SW480 (cell line): ENCODE results near the gene CEP70.
A peak's percentile ranks its signal among the peaks of the same experiment; 100 is the strongest.
"Not testable (repeated sequence)": the region's sequence is repeated elsewhere in the genome, so short reads cannot be mapped to it uniquely, and the experiment has no call there.

Experiments
- DNase-seq: peaks from one replicate; pipeline ENCODE4 v3.0.0-alpha.2; 2016; ENCODE audit warnings: low spot score

The CEP70 gene

DNA sequence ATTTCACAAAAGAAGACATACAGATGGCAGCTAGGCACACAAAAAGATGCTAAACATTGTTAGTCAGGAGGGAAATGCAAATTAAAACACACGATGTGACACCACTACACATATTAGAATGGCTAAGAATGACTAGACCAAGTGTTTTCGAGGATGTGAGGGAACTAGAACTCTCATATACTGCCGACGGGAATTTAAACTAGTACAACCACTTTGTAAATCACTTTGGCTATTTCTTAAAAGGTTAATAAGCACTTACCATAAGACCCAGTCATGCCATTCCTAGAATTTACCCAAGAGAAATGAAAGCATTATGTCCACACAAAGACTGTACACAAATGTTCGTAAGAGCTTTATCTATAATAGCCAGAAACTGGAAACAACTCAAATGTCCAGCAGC, 5.6 kb downstream of the CEP70 start:
- no peak for DNase-seq

DNA sequence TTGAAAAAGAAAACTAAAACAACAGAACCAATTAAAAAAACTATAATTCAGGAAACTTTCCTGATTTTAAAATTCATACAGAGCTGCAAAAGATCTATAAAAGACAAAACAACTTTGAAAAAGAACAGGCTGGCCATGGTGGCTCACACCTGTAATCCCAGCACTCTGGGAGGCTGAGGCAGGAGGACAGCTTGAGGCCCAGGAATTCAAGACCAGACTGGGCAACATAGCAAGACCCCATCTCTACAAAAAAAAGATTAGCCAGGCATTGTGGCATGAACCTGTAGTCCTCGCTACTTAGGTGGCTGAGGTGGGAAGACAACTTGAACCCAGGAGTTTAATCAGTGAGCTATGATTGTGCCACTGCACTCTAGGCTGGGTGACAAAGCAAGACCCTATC, 6.7 kb downstream of the CEP70 start:
- no peak for DNase-seq

DNA sequence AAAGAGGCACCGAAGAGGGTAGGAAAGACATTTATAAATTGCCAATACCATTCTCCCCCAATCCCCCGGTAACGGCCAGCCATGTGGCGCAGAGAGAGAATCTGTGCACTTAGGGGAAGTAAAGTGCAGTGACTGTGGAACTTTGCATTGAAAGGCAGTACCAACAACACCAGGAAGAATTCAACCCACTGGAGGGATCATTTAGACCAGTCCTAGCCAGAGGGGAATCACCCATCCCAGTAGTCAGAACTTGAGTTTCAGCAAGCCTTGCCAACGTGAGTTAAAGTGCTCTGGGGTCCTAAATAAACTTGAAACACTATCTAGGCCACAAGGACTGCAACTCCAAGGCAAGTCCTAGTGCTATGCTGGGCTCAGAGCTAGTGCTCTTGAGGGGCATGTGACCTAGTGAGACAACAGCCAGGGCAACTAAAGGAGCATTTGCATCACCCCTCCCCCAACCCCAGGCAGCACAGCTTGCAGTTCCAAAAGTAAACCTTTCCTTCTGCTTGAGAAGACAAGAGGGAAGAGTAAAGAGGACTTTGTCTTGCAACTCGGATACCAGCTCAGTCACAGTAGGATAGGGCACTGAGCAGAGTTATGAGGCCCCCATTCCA, 15.0 kb downstream of the CEP70 start:
- no peak for DNase-seq

DNA sequence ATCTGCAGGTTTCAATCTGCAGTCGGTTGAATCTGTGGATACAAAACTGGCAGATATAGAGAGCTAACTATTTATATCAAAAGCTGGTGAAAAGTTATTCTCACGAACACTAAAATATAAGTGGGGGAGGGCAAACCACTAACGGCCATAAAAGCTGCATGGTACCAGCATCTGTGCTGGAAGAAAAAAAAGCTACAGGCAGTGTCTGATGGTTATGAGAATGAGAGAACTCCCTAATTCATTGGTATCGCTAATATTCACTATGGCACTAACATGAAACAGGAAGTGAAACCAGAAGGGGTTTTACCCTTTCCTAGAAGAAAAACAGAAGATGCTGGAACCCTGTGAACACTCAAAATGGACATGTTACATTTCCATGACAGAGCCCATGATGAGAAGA, 15.9 kb downstream of the CEP70 start:
- no peak for DNase-seq

DNA sequence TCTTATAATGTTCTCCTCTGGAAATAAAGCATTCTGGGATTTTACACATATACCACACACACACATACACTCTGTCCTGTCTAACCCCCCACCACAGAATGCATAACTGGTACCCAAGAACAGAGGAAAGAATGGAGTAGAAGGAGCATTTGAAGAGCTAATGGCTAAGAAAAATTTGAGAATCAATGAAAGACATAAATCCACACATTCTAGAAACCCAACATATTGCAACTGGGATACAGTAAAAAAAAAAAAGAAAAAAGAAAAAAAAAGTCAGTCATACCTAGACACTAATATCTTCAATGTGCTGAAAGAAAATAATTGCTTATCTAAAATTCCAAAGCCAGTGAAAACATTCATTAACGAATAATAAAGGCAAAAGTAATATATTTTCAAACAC, 20.9 kb downstream of the CEP70 start:
- no peak for DNase-seq

DNA sequence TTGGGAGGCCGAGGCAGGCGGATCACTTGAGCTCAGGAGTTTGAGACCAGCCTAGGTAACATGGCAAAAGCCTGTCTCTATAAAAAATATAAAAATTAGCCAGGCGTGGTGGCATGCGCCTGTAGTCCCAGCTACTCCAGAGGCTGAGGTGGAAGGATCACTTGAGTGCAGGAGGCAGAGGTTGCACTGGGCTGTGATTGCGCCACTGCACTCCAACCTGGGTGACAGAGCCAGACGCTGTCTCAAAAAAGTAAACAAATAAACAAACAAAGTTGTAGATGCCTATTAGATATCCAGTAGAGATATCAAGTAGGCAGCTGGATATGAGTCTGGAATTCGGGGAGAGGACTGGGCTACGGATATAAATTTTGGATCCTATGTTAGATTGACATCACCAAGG, 24.4 kb downstream of the CEP70 start:
- not testable (repeated sequence) for DNase-seq

DNA sequence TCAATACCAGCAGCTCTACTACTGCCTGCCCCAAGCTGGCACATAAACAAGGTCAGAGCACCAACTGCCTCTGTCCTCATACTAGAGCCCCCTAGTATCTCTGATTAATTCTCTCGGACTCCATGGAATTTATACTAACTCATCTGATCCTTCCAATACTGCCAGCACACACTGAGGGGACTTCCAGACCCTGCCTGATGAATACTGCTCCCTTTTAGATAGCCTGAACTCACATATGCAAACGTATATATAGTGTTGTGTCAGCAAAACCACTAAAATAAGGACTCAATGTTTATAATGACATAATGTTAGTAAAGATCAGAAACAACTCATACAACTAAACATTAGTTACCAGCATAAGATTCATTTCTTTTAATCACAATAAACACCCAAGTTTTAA, 25.0 kb downstream of the CEP70 start:
- DNase-seq: no peak

DNA sequence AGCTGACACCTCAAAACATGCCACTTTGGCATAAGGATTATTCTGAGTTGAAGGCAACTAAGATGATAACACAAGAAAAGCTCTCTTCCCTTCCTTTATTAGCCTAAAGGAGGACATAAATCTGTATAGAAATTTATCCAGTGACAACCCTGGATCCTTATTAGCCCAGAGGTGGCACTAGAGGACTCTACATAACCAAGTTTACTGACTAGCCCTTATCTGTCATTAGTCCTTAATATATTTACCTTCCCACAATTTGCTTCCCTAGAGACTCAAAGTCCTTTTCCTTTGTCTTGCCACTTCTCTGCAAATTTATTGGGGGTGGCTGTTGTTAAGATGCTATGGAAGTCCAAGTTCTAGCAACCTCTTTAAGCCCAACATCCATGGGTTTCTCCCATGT, 26.7 kb downstream of the CEP70 start:
- DNase-seq: peak; percentile 30

DNA sequence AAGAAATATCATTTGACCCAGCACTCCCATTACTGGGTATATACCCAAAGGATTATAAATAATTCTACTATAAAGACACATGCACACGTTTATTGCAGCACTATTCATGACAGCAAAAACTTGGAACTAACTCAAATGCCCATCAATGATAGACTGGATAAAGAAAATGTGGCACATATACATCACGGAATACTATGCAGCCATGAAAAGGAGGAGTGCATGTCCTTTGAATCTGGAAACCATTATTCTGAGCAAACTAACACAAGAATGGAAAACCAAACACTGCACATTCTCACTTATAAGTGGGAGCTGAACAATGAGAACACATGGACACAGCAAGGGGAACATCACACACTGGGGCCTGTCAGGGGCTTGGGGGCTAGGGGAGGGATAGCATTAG, 27.8 kb downstream of the CEP70 start:
- not testable (repeated sequence) for DNase-seq

DNA sequence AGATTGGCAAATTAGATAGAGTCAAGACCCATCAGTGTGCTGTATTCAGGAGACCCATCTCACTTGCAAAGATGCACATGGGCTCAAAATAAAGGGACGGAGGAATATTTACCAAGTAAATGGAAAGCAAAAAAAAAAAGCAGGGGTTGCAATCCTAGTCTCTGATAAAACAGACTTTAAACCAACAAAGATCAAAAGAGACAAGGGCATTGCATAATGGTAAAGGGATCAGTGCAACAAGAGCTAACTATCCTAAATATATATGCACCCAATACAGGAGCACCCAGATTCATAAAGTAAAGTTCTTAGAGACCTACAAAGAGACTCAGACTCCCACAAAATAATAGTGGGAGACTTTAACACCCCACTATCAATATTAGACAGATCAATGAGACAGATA, 31.2 kb downstream of the CEP70 start:
- not testable (repeated sequence) for DNase-seq

DNA sequence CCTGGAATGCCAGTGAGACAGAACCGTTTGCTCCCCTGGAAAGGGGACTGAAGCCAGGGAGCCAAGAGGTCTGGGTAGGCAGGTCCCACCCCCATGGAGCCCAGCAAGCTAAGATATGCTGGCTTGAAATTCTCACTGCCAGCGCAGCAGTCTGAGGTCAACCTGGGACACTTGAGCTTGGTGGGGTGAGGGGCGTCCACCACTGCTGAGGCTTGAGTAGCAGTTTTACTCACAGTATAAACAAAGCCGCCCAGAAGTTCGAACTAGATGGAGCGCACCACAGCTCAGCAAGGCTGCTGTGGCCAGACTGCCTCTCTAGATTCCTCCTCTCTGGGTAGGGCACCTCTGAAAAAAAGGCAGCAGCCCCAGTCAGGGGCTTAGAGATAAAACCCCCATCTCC, 33.6 kb downstream of the CEP70 start:
- DNase-seq: no peak

DNA sequence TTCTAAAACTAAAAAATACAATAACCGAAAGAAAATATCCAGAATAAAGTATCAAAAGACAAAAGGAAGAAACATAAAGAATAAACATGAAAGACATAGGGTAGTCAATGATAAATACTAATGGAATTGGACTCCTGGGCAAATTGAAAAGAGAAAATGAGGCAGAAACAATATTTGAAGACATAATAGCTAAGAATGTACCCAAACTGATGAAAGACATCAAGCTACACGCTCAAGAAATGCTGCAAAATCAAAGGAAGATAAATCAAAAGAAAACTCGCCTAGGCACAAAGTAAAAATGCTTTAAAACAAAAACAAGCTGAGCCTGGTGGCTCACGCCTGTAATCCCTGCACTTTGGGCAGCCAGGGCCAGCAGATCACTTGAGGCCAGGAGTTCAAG, 34.9 kb downstream of the CEP70 start:
- DNase-seq: no peak

DNA sequence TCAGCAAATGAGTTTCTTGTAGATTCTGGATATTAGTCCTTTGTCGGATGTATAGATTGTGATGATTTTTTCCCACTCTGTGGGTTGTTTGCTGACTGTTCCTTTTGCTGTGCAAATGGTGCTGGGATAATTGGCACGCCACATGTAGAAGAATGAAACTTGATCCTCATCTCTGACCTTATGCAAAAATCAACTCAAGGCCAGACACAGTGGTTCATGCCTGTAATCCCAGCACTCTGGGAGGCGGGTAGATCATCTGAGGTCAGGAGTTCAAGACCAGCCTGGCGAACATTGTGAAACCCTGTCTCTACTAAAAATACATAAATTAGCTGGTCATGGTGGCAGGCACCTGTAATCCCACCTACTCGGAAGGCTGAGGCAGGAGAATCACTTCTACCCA, 39.3 kb downstream of the CEP70 start:
- DNase-seq: not testable (repeated sequence)

DNA sequence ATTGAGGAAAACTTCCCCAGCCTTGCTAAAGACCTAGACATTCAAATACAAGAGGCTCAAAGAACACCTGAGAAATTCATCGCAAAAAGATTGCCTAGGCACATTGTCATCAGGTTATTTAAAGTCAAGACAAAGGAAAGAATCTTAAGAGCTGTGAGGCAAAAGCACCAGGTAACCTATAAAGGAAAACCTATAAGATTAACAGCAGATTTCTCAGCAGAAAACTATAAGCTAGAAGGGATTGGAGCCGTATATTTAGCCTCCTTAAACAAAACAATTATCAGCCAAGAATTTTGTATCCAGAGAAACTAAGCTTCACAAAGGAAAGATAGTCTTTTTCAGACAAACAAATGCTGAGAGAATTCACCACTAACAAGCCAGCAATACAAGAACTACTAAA, 43.1 kb downstream of the CEP70 start:
- DNase-seq: not testable (repeated sequence)

DNA sequence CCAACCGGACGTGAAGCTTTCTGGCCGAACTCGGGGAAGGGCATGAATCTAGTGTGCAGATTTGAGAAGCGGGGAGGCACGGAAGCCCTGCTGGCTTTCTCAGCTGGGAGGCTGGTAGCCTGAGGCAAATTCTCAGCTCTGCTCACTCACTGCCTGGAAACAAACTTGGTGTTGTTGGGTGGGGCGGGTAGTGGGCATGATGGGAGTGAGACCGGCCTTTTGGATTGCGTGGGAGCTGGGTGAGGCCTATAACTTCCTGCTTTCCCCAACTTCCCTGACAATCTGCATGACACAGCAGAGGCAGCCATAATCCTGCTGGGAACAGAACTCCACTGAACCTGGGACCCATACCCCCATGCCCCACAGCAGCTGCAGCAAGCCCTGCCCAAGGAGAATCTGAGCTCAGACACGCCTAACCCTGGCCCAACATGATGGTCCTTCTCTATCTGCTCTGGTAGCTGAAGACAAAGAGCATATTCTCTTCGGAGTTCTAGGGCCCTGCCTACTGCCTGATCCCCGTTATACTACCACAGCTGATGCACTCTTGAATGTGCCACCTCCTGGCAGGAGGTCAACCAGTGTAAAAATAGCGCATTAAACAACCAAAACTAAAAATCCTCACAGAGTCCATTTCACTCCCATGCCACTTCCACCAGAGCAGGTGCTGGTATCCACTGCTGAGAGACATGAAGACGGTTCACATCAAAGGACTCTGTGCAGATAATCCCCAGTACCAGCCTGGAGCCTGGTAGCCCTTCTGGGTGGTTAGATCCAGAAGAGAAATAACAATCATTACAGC, 44.7 kb downstream of the CEP70 start:
- DNase-seq: no peak

DNA sequence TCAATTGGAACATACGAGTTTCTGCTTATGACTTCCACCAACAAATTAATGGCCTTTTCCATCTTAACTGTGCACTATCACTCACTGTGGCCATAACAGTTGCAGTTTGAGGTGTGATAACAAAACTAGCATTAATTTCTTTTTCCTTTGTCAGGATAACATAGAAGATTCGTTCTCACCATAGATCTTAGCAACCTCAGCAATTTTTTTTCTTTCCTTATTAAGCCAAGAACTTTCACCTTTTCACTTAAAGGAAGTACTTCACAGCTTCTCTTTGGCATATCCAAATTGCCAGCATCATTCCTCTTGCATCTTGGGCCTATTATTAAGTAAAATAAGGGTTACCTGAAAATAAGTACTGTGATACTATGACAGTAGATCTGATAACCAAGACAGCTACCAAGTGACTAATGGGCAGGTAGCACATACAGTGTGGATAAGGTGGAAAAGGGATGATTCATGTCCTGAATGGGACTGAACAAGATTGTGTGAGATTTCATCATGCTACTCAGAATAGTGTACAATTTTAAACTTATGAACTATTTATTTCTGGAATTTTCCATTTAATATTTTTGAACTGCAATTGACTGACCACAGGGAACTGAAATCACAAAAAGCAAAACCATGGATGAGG, 46.6 kb downstream of the CEP70 start:
- peak; percentile 18 for DNase-seq

DNA sequence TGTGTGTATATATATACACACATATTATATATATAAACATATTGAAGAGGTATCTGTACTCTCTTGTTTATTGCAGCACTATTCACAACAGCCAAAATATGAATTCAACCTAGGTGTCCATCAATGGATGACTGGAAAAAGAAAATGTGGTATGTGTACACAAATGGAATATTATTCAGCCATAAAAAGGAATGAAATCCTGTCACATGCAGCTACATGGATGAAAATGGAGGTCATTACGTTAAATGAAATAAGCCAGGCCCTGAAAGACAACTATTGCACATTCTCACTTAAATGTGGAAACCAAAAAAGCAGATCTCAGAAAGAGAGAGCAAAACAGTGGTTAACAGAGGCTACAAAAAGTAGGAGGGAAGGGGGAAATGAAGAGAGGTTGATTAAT, 49.5 kb downstream of the CEP70 start:
- DNase-seq: no peak

DNA sequence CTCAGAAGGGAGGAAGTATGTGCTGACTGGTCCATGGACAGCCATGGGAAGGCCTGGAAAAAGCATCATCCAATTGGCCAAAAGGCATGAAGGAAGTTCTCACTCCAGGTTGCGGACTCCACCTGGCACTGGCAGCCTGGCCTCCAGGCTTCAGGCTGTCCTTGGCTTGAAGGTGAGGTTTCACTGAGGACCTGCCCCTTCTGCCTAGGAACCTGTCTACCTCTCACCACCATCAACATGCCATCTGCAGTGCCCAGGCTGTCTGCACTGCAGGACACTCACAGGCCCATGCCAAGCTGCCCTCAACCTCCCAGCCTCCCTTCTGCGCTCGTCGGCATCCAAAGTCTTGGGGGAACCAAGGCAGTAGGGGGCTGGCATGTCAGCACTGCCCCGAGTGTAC, 51.1 kb downstream of the CEP70 start:
- DNase-seq: no peak

DNA sequence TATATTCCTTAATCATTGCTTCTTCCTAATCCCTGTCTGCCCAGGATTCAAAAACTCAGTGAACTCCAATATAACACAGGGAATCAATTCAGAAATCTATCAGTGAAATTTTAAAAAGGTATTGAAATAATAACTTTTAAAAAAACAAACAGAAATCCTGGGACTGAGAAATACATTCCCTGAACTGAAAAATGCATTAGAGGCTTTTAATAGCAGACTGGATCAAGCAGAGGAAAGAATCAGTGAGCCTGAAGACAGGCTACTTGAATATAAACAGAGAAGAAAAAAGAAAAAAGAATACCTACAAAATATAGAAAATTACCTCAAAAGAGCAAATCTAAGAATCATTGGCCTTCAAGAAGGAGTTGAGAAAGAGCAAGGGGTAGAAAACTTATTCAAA, 54.7 kb downstream of the CEP70 start:
- no peak for DNase-seq

DNA sequence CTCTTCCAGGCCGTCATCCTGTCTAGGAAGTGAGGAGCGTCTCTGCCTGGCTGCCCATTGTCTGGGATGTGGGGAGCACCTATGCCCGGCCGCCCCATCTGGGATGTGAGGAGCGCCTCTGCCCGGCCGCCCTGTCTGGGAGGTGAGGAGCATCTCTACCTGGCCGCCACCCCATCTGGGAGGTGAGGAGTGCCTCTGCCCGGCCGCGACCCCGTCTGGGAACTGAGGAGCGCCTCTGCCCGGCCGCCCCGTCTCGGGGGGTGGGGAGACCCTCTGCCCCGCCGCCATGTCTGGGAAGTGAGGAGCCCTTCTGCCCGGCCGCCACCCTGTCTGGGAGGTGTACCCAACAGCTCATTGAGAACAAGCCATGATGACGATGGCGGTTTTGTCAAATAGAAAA, 72.6 kb downstream of the CEP70 start:
- DNase-seq: not testable (repeated sequence)

DNA sequence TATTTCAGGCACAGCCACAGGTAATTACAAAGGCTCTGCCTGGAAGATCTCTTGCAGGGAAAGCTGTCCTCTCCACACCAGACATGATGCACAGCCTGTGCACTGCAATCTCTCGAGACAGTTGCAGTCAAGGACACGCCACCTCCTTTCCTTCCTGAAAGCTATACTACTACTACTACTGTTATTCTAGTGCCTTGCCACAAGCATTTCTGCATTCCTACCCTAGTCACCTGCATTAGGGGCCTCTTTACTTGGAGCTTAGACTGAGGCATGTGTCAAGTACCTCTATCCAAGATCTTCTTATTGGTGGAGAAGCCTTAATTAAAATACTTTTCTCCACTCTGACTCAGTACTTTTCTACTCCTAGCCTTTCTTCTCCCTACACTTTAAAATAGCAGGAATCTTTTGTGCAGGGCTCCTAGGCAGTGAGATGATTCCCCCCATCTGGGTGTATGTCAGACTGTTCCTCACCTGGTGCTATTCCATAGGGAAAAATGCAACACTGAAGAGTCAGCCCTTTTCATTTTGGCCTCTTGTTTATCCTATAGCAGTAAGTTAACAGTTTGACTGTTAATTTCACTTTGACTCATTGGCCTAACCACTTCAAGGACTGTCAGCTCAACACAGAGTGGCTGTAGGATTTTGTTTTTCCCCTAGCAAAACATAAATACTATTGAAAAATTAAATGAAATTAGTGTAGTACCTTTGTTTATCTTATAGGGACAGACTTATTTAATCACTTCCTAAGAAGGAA, 80.8 kb downstream of the CEP70 start:
- no peak for DNase-seq

DNA sequence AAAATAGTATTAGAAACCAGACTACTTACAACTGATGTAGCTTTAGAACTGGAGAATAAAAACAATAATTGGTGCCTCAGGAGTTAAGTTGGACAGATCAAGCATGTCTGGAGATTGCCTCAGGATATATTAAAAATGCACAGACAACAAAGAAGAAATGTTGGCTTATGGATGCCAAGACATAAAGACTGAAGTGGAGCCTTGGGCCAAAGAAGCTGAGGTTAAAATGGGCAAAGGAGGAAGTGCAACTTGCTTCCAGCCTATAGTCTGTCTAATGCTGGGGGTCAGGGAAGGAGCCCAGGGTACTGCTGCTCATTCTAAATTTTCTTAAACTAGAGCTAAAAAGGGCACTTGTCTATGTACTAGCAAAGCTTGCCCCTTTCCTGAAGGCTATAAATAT, 82.1 kb downstream of the CEP70 start:
- no peak for DNase-seq

DNA sequence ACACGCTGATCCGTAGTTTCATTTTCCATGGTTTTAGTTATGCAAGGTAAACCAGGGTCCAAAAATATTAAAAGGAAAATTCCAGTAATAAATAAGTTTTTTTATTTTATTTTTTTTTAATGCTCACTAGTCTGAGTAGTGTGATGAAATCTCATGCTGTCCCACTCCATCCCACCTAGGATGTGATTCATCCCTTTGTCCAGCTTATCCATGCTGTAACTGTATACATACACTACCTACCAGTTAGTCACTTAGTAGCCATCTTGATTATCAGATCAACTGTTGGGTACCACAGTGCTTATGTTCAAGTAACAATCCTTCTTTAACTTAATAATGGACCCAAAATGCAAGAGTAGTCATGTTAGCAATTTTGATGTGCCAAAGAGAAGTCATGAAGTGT, 84.5 kb downstream of the CEP70 start:
- no peak for DNase-seq
